ENCODE measurements around the gene MIEN1.
A peak's percentile ranks its signal among the peaks of the same experiment; 100 is the strongest.
"Not testable (repeated sequence)": the region's sequence is repeated elsewhere in the genome, so short reads cannot be mapped to it uniquely, and the experiment has no call there.

The MIEN1 gene

GRCh38 chr17:39699157-39699817, 31.0 kb downstream of the MIEN1 start:
- DNase-seq (ENCODE audit: low read depth): not testable (repeated sequence)

- no peak for DNase-seq (ENCODE audit: low read depth)
Measured at GRCh38 chr17:39697961-39698360, 32.4 kb downstream of the MIEN1 start.

GRCh38 chr17:39696731-39697130, 33.6 kb downstream of the MIEN1 start:
- no peak for DNase-seq (ENCODE audit: low read depth)

- no peak for DNase-seq (ENCODE audit: low read depth)
Measured at GRCh38 chr17:39695089-39695474, 35.2 kb downstream of the MIEN1 start.

GRCh38 chr17:39694593-39694992, 35.7 kb downstream of the MIEN1 start:
- no peak for DNase-seq (ENCODE audit: low read depth)

GRCh38 chr17:39688945-39689344, 41.4 kb downstream of the MIEN1 start:
- DNase-seq (ENCODE audit: low read depth): no peak

- no peak for DNase-seq (ENCODE audit: low read depth)
Measured at GRCh38 chr17:39688475-39688835, 41.9 kb downstream of the MIEN1 start.

GRCh38 chr17:39687546-39688474, 42.5 kb downstream of the MIEN1 start, which contains the start of gene PGAP3:
PGAP3 (minus strand) TSS chr17:39688057; CDS start chr17:39688014, 43 bp downstream.
- DNase-seq (ENCODE audit: low read depth): peak; percentile 64

GRCh38 chr17:39687101-39687545, 43.2 kb downstream of the MIEN1 start:
- DNase-seq (ENCODE audit: low read depth): no peak

- no peak for DNase-seq (ENCODE audit: low read depth)
Measured at GRCh38 chr17:39684369-39685192, 45.8 kb downstream of the MIEN1 start.

GRCh38 chr17:39683295-39683939, 46.9 kb downstream of the MIEN1 start:
- no peak for DNase-seq (ENCODE audit: low read depth)

GRCh38 chr17:39679521-39680192, 50.7 kb downstream of the MIEN1 start:
- peak; percentile 21 for DNase-seq (ENCODE audit: low read depth)

Data from activated T-helper 1 cell treated with Interleukin-2 at 50 U/mL for 16 hours (primary cell).